ENCODE results near the gene EGF.
A peak's percentile ranks its signal among the peaks of the same experiment; 100 is the strongest.

The EGF gene

GRCh38 chr4:109994415-109994827 lies 81.7 kb downstream of the EGF start:
- DNase-seq (ENCODE audit: low read depth), result no peak

DNA sequence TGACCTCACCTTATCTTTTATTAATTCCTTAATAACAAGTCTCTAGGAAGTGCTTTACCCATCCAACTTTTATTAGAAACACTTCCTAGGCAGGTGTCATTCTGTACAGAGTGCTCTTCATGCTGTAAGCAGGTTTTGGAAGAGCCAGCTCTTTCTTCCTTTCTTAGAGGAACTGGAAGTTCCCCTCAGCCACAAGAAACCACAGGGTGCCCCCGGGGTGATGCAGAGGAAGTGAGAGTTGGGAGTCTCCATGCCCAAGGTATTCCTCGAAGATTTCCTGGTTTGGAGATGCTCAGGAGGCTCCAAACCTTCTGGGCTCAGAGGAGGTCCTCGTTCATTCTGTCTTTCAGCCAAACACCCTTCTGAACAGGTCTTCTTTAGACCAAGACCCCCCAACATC lies 83.8 kb downstream of the EGF start:
- DNase-seq (ENCODE audit: low read depth), result no peak

DNA sequence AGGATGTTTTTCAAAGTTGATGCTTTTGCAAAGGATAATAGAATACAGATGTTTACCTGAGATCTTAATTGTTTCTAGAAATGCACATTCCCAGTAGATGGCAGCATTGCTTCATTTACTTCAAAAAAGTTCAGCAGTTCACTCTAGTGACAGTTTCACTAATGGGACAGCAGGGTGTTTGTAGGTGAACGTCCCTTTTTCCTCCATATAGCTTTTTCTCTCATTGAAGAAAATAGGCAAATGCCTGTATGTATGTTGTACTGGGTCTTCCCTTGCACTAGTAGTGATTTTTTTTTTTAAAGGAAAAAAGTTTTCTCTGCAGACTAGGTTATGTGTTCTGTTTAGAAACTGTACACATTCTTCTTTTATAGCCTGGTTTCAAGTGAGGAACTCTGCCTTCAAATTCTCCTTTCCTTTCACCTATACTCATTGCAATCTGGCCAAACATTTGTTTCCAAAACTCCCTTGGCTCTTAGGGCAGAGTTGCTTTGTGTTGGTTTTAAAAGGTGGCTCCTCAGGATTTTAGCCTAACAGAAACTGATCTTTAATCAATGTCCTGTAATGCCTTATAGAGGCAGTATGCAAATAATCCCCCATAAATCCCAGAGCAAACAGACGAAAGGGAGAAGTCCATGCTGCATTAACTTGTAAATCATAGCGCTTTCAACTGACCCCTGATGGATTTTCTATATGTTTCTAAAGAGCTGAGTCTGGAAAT lies 86.3 kb downstream of the EGF start:
- no peak for DNase-seq (ENCODE audit: low read depth)

DNA sequence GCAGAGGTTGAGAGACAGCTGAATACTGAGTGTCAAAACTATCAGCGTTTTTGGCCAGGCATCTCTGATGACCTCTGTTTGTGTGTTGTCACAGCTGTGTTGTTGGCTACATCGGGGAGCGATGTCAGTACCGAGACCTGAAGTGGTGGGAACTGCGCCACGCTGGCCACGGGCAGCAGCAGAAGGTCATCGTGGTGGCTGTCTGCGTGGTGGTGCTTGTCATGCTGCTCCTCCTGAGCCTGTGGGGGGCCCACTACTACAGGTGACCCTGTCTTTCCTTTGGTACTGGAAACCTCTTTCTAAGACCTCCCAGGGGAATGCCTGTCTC lies 86.9 kb downstream of the EGF start:
- no peak for DNase-seq (ENCODE audit: low read depth)

DNA sequence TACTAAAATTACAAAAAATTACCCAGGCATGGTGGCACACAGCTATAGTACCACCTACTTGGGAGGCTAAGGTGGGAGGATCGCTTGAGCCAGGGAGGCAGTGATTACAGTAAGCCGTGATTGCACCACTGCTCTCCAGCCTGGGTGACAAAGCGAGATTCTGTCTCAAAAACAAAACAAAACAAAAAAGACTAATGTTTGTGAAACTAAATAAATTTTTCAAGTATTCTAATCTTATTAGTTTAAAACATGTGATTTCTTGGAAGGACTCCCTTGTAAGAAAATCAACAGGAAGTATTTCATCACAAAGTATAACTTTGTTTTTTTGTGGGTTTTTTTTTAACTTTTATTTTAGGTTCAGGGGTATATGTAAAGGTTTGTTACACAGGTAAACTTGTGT lies 89.6 kb downstream of the EGF start:
- DNase-seq (ENCODE audit: low read depth), result no peak

DNA sequence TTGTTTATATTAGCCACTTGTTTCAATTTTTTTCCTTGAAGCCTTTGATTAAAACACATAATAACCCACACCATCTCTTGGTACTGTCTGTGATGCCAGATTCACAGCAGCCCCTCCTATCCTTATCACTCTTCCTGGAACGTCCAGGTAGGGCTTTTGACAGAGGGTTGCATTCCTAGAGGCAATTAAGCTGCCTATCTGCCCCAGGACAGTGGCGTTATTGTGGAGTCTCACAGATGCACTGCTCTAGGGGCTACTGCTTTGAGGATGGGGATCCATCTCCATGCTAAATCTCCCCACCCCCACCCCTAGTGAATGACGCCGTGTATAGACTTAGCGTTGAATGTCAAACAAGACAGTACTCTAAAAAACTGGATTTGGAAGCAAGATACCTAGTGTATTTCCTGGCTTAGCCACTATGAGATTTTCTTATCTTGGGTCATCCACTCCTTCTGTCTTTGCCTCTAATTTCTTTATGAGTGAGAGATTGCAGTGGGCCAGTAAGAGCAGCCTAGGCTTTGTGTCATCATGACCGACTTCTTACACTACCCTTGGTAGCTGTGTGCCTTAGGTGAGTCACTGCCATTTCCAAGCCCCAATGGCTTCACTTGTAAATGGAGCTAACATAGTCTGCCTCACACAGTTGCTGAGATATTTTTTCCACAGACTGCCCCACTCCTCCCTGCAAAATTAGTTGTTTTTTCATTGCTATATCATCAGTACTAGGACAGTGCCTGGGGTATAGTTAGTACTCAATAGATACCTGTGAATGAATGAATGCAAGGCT lies 90.9 kb downstream of the EGF start:
- DNase-seq (ENCODE audit: low read depth), result no peak

DNA sequence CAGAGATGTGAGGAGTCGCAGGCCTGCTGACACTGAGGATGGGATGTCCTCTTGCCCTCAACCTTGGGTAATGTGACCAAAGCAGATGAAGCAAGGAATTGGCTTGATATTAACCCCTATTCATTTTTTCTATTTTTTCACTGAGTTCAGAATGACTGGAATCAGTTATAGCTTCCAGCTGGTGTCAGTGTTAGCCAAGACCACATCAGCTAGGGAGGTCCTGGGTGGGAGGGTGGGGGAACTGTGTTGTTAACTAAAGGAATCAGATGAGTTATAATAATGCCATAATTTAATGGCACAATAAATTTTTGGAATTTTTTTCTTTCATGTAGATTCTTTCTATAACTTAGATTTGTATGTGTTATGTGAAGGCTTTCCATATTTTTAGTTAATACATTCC lies 91.9 kb downstream of the EGF start:
- no peak for DNase-seq (ENCODE audit: low read depth)

GRCh38 chr4:110005461-110006056 lies 92.9 kb downstream of the EGF start:
- peak; percentile 1 for DNase-seq (ENCODE audit: low read depth)

- DNase-seq (ENCODE audit: low read depth), result no peak
Observed at GRCh38 chr4:110007217-110007616, 94.5 kb downstream of the EGF start.

DNA sequence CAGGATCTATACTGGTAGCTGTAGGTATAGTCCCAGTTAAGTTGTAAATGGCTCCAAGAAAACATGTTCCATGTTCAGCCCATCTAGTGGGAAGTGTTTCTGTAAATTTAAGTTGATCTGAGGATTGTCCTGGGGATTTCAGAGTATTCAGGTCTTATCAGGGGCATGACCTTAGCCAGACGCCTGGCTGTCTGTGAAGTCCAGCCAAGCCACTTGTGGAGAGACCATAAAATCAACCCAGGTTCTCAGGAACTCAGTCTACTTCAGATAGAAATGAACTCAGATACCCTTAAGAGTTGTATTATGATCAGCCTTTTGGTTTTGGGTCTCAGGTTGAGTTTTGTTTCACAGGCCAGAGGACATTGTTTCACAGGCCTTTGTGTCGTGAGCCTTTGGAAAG lies 95.9 kb downstream of the EGF start:
- no peak for DNase-seq (ENCODE audit: low read depth)

- DNase-seq (ENCODE audit: low read depth), result no peak
Observed at GRCh38 chr4:110009550-110009949, 96.9 kb downstream of the EGF start.

GRCh38 chr4:110010797-110011196 lies 98.1 kb downstream of the EGF start:
- DNase-seq (ENCODE audit: low read depth), result no peak

DNA sequence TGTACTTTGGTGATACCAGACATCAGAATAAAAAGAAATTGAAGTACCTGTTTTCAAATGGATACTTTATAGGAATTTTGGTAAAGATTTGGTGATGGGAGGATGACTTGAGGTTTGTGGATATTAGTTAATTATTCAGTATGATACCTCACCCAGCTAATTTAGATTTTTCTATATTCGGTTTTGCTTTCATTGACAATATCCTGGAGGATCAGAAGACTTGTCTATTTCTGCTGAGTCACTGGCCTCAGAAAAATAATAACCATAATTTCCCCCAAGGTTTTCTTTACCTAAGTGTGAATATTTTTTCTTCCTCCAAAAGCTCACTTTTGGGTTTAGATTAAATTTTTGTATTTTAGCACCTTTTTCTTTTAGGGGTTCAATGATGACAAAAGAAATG lies 100.2 kb downstream of the EGF start:
- no peak for DNase-seq (ENCODE audit: low read depth)

DNA sequence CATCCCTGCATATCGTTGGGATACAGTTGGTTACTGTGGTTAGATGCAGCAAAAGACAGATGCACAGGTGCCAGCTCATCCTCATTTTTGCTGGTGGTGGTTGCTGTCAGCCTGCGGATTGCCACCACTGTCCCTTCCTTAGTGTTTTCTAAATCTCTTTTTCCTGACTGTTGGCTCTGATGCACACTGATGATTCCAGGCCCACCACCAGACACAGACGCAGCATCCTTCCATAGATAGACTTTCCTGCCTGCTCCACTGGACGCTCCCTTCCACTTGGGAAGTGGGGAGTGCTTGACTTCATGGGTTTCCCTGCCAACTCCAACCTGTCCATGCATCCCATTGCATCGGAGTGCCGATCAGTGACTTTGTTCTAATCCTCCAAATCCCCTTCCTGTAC lies 101.5 kb downstream of the EGF start:
- no peak for DNase-seq (ENCODE audit: low read depth)

DNA sequence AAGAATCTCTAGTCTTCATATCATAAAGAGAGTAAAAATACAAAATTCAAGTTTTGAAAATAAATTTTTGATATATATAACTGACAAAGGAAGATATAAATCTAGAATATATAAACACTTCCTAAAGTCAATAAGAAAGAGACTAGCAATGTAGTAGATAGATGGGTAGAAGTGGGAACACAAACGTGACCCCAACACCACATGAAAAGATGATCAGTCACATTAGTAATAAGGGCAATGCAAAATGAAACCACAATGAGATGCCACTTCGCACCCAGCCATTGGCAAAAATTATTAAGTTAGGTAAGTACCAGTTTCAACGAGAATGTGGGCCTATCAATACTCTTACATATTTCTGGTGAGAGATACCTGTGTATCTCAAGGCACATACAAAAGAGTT lies 106.5 kb downstream of the EGF start:
- no peak for DNase-seq (ENCODE audit: low read depth)

- DNase-seq (ENCODE audit: low read depth), result no peak
Observed at GRCh38 chr4:110020139-110020538, 107.5 kb downstream of the EGF start.

DNA sequence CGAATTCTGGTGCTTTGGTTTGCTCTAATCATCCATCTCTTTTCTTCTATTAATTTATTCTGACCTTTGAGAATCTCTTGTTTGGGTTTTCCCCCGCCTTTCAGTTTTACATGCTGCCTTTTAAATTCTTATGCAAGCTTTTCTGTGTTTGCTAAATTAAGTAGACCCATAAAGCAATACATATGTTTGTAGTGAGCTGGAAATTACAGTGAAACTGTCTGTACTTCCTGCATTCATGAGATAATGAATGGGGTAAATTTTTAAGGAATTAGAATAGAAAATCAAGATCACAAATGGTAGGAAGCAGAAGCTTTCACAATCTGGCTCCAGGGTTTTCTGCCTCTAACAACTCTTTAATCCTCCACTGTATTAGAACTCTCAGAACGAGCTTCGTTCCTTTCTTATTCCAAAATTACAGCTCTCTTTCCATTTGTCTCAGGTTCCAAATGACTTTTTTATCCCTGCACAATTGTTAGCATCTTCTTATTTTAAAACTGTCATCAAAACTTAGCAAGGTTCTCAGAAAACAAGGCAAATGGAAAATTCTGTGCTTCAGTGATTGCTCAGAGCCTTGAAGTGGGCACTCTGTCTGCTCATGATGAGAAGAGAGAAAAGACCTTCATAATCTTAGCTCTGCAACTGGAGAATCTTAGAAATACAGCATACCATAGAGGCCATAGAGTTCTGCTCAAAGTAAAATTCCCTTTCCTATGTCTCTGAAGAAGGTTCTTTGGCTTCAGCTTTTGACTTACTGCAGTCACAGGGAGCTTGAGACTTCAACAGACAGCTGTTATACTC lies 108.2 kb downstream of the EGF start:
- DNase-seq (ENCODE audit: low read depth), result no peak

GRCh38 chr4:110022457-110022856 lies 109.8 kb downstream of the EGF start:
- DNase-seq (ENCODE audit: low read depth), result no peak

- no peak for DNase-seq (ENCODE audit: low read depth)
Observed at GRCh38 chr4:110025056-110025455, 112.4 kb downstream of the EGF start.

- no peak for DNase-seq (ENCODE audit: low read depth)
Observed at GRCh38 chr4:110025718-110026117, 113.0 kb downstream of the EGF start.

- no peak for DNase-seq (ENCODE audit: low read depth)
Observed at GRCh38 chr4:110032603-110033002, 119.9 kb downstream of the EGF start.

GRCh38 chr4:110033355-110034025 lies 120.8 kb downstream of the EGF start:
- no peak for DNase-seq (ENCODE audit: low read depth)

All from activated gamma-delta T cell treated with anti-CD3 and anti-CD28 coated beads, Interleukin-2, amount 50 U/mL, for 16 hours (primary cell).